ENCODE results near the gene TRIB2.

Gene TRIB2

DNA sequence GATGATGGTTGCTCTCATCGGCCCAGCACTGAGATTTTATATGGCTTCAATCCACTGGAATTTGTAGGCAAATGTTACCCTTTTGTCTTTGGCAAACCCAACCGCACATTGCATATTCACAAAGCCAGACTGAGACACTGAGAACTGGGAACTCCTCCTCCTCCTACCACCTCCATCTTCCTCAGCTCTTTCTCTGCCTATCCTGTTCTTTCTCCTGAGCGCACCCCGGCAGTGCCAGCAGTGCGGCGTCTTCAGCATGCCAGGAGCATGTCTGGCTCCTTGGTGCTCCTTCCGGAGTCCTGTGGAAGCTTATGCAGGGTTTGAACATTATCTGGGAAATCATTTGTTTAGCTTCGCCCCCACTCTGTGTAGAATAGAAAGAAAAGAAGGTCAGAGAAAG lies 50.8 kb downstream of the TRIB2 start:
- H3K4me3 ChIP-seq, result no peak overlapping the region
- no peak overlapping the region for H3K27ac ChIP-seq

DNA sequence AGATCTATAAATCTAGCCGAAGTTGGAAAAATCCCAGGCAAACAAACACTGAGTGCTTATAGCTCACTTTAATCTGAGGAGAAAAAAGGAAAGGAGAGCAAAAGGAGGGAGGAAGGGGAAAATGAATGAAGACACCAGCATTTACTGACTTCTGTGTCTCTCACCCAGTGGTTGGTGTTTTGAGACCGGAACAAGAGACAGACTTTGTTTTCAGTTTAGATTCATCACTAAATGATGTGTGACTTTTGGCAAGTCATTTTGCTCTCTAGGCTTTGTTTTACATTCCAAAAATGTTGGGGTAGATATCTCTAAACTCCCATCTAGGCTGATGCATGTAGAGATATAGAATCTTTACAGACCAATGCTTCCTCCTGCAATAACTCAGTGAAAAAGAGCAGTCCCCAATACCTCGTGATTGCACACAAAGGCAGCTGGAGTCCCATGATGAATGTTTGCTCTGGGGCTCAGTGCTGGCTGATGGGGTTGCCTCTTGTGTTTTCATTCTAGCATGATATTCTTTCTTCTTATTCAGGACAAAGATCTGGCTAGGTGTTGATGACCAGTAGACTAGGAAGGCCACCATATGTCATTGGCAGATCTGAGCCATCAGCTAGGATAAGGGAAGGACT lies 51.4 kb downstream of the TRIB2 start:
- Histone ChIP-seq H3K4me3 (no peak overlapping the region), H3K27ac (no peak overlapping the region)

DNA sequence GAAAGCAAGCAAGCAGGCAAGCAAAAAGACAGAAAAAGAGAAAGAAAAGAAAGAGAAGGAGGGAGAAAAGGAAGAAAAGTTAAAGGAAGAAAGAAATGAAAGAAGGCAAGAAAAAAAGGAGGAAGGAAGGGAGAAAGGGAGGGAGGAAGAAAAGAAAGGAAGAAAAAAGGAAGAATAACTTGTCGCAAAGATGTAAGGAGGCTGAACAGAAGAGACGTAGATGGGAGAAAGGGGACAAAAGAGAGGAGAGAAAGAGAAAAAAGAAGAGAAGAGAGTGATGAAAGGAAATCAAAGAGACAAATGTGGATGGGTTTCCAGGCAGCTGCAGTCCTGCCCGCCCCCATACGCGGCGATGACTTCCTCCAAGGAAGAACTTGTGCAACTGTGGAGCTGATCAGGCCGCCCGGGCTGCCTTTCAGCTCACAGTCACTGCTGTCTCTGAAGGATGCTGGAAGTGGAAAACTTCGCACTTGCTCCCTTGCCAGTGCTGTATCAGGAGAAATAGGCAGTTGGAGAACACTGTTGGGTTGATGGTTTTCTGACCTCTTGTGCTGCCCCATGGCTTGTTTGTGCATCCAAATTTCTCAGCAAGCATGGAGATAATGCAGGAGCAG lies 52.9 kb downstream of the TRIB2 start:
- no peak overlapping the region for H3K27ac ChIP-seq

DNA sequence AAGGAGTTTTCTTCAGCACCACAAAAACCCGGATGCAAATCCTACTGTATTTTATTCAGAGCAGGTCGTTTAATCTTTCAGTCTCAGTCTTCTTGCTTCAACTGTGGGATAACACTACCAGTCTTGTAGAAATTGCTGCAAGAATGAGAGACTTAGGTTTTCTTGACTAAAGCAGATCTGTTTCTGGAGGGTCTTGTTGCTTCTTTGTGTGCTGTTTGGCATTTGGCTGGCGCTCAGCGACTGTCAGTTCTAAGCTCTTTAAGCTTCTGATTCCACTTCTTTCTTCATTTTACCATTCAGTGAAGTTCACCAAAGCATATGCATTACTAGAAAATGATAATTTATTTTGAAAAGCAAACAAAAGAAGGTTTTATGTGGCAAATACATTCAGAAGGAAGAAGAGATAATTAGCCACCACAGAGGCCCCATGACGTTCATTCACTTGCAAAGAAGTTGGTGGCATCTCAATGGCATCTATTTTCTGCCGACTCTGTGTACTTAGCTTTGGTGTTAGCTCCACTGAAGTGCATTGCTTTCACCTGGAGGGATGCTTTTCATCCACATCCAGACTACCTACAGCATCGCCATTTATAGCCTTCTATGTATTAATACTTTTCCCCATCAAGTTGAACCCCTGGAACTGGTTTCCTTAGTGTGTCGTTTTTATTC lies 53.7 kb downstream of the TRIB2 start:
- H3K4me3 ChIP-seq, result no peak overlapping the region

More for the DNA sequence above, 52.9 kb downstream of the TRIB2 start:
- H3K4me3 ChIP-seq, result no peak overlapping the region

DNA sequence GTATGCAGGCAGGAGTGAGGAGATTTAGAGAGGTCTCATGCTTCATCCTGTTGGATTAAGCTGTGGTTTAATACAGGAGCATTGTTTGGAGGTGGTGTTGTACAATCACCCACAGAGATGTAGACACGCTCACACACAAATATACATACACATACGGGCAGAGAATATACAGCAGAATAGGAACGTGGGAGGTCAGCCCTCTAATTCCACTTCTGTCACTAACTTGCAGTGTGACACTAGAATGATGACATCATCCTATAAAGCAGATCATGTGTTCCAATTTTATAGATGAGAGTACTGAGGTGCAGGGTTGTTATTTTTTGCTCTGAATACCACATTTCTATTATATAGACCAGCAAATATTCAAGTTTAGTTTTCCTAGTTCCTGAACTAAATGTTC lies 54.4 kb downstream of the TRIB2 start:
- no peak overlapping the region for H3K27ac ChIP-seq
- no peak overlapping the region for H3K4me3 ChIP-seq

More for the DNA sequence above, 53.7 kb downstream of the TRIB2 start:
- no peak overlapping the region for H3K27ac ChIP-seq

DNA sequence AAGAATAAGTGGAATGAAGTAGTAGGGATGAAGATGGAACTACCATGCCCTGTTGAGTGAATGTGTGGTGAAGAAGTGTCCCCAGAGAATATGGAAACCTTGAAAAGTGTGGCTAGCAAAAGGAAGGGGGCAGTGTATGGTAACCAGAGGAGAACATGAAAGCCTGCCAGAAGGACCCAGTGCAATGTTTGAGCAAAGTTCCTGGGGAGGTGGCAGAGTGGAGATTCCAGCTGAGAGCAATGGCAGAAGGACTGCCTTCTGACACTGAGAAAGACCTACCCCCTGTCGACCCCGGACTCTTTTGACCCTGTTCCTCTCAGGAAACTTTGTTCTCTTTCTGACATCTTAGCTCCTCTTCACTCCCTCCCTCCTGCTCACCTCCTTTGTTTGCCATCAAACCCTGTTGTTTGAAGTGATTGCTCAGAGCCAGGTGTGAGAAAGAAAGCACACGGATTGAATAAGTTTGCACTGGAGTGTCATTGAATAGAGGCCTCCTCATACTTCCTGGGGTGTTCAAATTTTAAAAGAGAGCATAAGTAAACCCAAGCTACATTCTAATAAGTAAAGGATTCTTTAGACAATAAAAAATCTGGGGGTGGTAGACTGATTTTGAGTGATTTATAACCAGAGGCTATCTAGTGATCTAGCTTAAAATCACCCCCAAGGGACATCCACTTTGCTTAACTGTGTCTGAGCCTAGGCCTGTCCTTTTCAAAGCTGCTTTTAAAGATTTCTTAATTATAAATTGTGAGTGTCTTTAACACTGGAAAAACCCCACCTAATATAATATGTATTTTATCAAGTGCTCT lies 57.1 kb downstream of the TRIB2 start:
- Histone ChIP-seq H3K27ac (peak overlapping the region in 1 of 21 experiments; percentile 5), H3K4me3 (no peak overlapping the region)

DNA sequence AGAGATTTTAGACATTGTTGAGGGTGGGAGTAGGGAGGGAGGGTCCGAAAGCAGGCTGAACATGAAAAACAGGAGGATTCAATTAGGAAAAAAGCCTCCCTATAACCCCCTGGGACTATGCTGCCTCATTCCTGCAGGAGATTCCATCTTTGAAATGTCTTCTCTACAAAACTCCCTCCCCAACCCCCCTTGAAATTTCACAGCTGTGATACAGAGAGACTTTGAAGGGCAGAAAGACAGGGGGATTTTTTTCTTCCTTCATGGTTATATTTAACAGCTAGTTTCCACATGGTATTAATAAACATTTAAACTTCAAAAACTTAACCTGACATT lies 57.6 kb downstream of the TRIB2 start:
- no peak overlapping the region for H3K27ac ChIP-seq
- no peak overlapping the region for H3K4me3 ChIP-seq

DNA sequence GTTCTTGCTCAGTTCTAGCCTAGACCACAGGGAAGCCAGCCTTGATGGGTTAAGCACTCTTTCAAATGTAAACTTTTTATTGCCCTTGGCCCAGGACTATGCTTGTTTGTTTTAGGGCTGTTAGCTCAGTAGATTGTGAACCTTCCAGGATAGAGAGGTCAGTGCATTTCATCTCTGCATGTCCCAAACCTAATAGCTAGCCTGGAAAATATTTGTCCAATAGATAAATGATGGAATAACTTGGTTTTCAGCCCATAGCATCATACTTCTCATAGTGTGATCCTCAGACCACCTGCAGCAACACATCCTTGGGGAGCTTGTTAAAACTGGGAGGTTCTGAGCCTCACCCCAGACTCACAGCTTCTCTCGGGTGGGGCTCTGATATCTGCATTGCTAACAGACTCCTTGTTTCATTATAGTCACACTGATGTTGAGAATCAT lies 59.8 kb downstream of the TRIB2 start:
- Histone ChIP-seq H3K4me3 (no peak overlapping the region), H3K27ac (no peak overlapping the region)

DNA sequence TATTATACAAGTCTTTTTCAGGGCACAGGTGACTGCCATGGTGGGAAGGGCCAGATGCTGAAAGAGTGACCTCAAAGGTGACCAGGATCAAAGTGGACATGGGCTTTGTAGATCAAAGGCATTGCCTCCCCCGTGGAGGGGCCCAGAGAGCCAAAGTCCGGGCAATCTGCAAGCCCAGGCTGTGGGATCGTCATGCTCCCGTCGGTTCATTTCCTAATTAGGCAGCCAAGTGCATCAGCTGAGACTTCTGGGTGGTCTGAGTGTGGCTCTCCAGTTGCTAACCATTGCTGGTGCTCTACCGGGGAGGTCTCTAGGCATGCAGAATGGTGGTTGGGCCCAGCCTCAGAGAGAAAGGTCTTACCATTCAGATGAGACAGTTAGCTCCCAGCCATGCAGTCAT lies 61.6 kb downstream of the TRIB2 start:
- no peak overlapping the region for H3K4me3 ChIP-seq
- no peak overlapping the region for H3K27ac ChIP-seq

DNA sequence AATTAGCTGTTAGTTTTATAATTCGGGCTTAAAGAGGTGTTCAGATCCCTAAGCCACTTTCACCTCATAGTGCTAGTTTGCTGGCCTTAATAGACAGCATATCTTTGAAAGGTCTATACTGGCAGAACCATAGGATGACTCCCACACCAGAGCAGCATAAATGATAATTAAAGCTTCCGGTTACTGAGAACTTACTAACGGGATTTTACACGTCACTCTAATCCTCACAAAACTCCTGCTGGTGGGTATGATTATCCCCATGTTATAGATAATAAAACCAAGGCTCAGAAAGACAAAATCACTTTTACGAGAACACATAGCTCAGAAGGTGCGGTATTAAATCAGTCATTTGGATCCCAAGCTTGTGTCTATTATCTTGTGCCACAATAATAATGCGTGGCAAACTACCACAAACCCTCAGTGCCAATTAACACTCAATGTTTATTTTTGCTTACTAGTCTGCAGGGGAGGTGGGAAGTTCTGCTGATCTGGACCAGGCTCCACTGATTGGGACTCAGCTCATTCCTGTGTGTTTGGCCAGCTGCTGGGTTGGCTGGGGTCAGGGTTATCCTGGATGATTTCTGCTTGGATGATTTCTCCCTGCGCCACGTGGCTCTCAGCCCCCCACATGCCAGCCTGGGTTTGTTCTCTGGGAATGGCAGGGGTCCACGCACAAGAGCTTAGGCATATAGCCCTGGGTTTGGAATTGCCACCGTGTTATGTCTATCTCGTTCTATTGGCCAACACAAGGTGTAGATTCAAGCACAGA lies 62.3 kb downstream of the TRIB2 start:
- no peak overlapping the region for H3K27ac ChIP-seq

DNA sequence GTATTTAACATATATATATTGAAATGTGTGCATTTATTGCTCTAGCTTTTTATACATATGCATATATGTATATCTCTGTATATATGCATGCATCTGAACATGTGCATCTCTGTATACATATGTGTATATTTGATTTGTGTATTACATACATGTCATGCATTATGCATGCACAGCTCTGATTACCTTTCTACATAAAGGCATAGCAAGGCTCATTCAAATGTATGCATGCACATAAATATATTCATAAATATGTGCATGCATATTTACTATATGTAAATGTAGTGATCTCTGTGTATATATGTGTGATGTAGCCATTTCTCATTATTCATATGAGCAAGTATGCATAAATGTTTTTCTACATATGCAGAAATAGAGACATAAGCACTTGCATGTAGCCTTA lies 64.6 kb downstream of the TRIB2 start:
- Histone ChIP-seq H3K4me3 (no peak overlapping the region), H3K27ac (no peak overlapping the region)

More for the DNA sequence above, 62.3 kb downstream of the TRIB2 start:
- no peak overlapping the region for H3K4me3 ChIP-seq

DNA sequence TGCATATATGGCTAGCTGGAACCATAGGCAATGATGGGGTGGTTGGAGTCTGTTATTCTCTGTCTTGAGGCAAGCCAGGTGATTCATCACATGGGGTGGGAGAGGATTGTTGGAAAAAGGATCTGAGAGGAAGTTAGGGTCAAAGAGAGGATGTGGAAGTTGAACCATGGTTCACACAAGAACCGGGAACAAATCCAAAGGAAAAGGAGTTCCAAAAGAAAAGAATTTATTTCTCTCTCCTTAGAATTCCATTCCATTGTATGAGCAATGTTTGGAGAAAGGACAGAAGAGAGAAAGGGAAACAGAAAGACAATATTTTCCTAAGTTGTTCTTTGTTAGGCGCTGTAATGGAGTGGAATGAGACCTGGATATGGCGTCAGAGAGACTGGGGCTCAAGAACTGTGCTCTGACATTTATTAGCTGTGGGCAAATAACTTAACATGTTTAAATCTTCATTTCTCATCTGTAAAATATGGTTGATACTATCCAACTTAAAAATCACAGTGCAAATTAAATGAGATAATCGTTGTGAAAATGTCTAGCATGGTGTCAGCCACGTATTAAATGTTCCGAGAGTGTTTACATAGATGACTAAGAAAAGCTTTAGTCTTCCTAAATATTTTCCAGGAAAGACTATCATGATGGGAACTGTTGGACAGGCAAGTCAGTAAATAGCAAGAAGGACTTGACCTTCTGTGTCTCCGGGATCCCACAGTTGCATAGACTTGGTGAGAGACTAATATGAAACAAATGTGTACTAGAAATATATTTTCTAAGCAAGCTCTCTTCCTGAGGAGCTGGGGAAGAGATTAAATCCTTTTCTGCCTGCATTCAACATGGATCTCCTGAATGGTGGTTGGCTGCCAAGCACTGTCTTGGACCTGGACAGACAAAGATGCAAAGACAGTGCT lies 71.4 kb downstream of the TRIB2 start:
- Histone ChIP-seq H3K27ac (peak overlapping the region in 8 of 21 experiments; percentile 18 to 63 (median 44)), H3K4me3 (no peak overlapping the region)

DNA sequence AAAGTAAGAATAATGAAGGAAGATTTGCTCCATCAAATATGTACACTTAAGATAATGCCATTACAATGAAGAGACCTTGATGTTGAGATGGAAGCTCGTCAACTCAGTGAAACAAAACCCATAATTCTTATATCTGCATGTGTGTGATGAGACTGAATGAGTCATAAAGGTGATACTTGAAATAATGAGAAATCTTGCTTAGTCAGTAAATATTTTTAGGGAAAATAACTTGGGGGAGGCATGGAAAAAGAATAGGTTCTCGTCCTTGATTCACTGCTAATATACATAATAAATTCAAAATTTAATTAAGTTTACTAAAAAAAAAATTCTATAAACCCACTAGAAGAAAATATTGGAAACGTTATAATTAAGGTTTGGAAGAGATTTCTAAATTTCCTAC lies 75.2 kb downstream of the TRIB2 start:
- Histone ChIP-seq H3K27ac (no peak overlapping the region), H3K4me3 (no peak overlapping the region)
